Liver (tissue), 9 donors: ENCODE measurements around the gene BPHL. TPM values are rescaled to one million over a fixed set of nuclear protein-coding genes. Genes with fewer than 3 reads are reported as not detected.
A peak's percentile ranks its signal among the peaks of the same experiment; 100 is the strongest.
"Not testable (repeated sequence)": the region's sequence is repeated elsewhere in the genome, so short reads cannot be mapped to it uniquely, and the experiment has no call there.

ENCODE experiments used
- DNase-seq: peaks from one replicate; pipeline ENCODE4 v3.0.0-alpha.2; 2017; ENCODE audit warnings: low spot score
- H3K27ac ChIP-seq, 2 donors: one replicate each; pipeline ENCODE4 v1.7.0; 2013; ENCODE audit warnings: inconsistent platforms in 2 of 2, low read length in 2 of 2, control low read depth in 1 of 2, low read depth in 1 of 2, mild to moderate bottlenecking in 1 of 2
- H3K27me3 ChIP-seq, 4 donors: one replicate each; pipeline versions ENCODE4 v1.6.1 to v1.7.0; 2013; ENCODE audit warnings: low read length in 3 of 4, inconsistent platforms in 1 of 4, mild to moderate bottlenecking in 1 of 4, moderate library complexity in 1 of 4; ENCODE audit not compliant: control insufficient read depth in 4 of 4, insufficient read depth in 4 of 4
- H3K36me3 ChIP-seq, 4 donors: one replicate each; pipeline versions ENCODE4 v1.6.1 to v1.7.0; 2013; ENCODE audit warnings: low read length in 3 of 4, mild to moderate bottlenecking in 3 of 4, low read depth in 1 of 4, moderate library complexity in 1 of 4; ENCODE audit not compliant: control insufficient read depth in 4 of 4, insufficient read depth in 3 of 4
- H3K4me1 ChIP-seq, 4 donors: one replicate each; pipeline versions ENCODE4 v1.6.1 to v1.7.0; 2013; ENCODE audit warnings: low read length in 3 of 4, mild to moderate bottlenecking in 3 of 4, moderate library complexity in 1 of 4; ENCODE audit not compliant: control insufficient read depth in 4 of 4, insufficient read depth in 4 of 4
- H3K4me3 ChIP-seq, 3 donors: one replicate each; pipeline versions ENCODE4 v1.6.1 to v1.7.0; 2013; ENCODE audit warnings: low read length in 3 of 3, control low read depth in 1 of 3, low read depth in 1 of 3, mild to moderate bottlenecking in 1 of 3
- H3K9ac ChIP-seq, 2 donors: one replicate each; pipeline ENCODE4 v1.7.0; 2013; ENCODE audit warnings: low read length in 2 of 2, mild to moderate bottlenecking in 2 of 2, moderate library complexity in 2 of 2, control low read depth in 1 of 2, low read depth in 1 of 2
- H3K9me3 ChIP-seq, 4 donors: one replicate each; pipeline versions ENCODE4 v1.6.1 to v1.7.0; 2013; ENCODE audit warnings: low read length in 3 of 4; ENCODE audit not compliant: control insufficient read depth in 4 of 4
- ATF3 ChIP-seq: IDR thresholded peaks from 2 replicates; pipeline ENCODE4 v1.6.1; 2016; ENCODE audit warnings: antibody characterized with exemption
- CTCF ChIP-seq: fragments of 150-350 bp; IDR thresholded peaks from 2 replicates; pipeline ENCODE4 v1.5.1; 2017; ENCODE audit warnings: improper control_type of control experiment, low read depth, low read length; ENCODE audit not compliant: missing input control
- EGR1 ChIP-seq, 2 donors: IDR thresholded peaks; 2 replicates each; pipeline ENCODE4 v1.6.1; 2016 to 2018; ENCODE audit warnings: antibody characterized with exemption in 2 of 2, low read depth in 2 of 2
- FOXA1 ChIP-seq: IDR thresholded peaks from 2 replicates; pipeline ENCODE4 v1.6.1; 2016; ENCODE audit warnings: antibody characterized with exemption
- GABPA ChIP-seq, 2 donors: IDR thresholded peaks in 1 of 2; conservative IDR thresholded peaks in 1 of 2; 2 replicates each; pipeline ENCODE4 v1.6.1; 2016; ENCODE audit warnings: antibody characterized with exemption in 2 of 2, mild to moderate bottlenecking in 1 of 2, moderate library complexity in 1 of 2
- HNF4A ChIP-seq, 2 donors: conservative IDR thresholded peaks; 2 replicates each; pipeline ENCODE4 v1.6.1; 2016; ENCODE audit warnings: antibody characterized with exemption in 2 of 2, mild to moderate bottlenecking in 2 of 2
- HNF4G ChIP-seq: IDR thresholded peaks from 2 replicates; pipeline ENCODE4 v1.6.1; 2016; ENCODE audit warnings: antibody characterized with exemption
- JUND ChIP-seq, 2 donors: IDR thresholded peaks; 2 replicates each; pipeline ENCODE4 v1.6.1; 2016; ENCODE audit warnings: antibody characterized with exemption in 2 of 2
- MAX ChIP-seq: IDR thresholded peaks from 2 replicates; pipeline ENCODE4 v1.6.1; 2016; ENCODE audit warnings: antibody characterized with exemption
- RAD21 ChIP-seq, 2 donors: IDR thresholded peaks; 2 replicates each; pipeline ENCODE4 v1.6.1; 2016; ENCODE audit warnings: antibody characterized with exemption in 2 of 2, mild to moderate bottlenecking in 2 of 2
- REST ChIP-seq: IDR thresholded peaks from 2 replicates; pipeline ENCODE4 v1.6.1; 2016; ENCODE audit warnings: antibody characterized with exemption, mild to moderate bottlenecking
- RXRA ChIP-seq, 2 donors: IDR thresholded peaks; 2 replicates each; pipeline ENCODE4 v1.6.1; 2017 to 2018; ENCODE audit warnings: antibody characterized with exemption in 2 of 2, mild to moderate bottlenecking in 1 of 2
- YY1 ChIP-seq: IDR thresholded peaks from 2 replicates; pipeline ENCODE4 v1.6.1; 2016; ENCODE audit warnings: antibody characterized with exemption, mild to moderate bottlenecking
- WGBS: extraction: QIAGEN DNeasy Blood & Tissue Kit; methylation state at CpG from one replicate; pipeline ENCODE4 v1.1.7; 2013; 5-methylcytosine and 5-hydroxymethylcytosine counted together
- polyA plus RNA-seq, 2 donors: library from polyadenylated mRNA; stranded (reverse) in 1 of 2; unstranded in 1 of 2; fragments of 200-250 nt in 1 of 2; fragments of >200 nt in 1 of 2; fragmentation: Nextera tagmentation in 1 of 2; extraction: Ambion mirVana in 1 of 2; gene quantifications; one replicate each; pipeline versions ENCODE4 v1.2.1 to v1.2.3, GENCODE V29; 2013 to 2015
- total RNA-seq, 2 donors: library from RNA; depleted of rRNA; stranded (reverse); fragments of >200 nt; gene quantifications; one replicate each; pipeline ENCODE4 v1.2.3, GENCODE V29; 2014
- donor health status: healthy.
- donor health status: healthy.
- donor health status: healthy.
- donor health status: healthy.
- donor health status: healthy.

BPHL gene
- total and polyA plus RNA-seq, 4 donors = 16.0 to 90.8 (median 31.5) TPM

GRCh38 chr6:3137873-3138272 lies 19.4 kb downstream of the BPHL start:
- H3K4me3 ChIP-seq, DNase-seq, H3K27me3 ChIP-seq, H3K9ac ChIP-seq, H3K9me3 ChIP-seq: not testable (repeated sequence)
- H3K27ac ChIP-seq = peak overlapping the region; percentile 53 to 88
- peaks cover 15 to 65% (median 51%) of the 10 kb centered on the region in 4 donors for H3K4me1 ChIP-seq
- WGBS = 48% methylated on average over 6 of the region's 6 CpGs
- H3K36me3 ChIP-seq = peaks cover 0 to 10% (median 4%) of the 10 kb centered on the region in 4 donors

GRCh38 chr6:3138341-3138740 lies 19.8 kb downstream of the BPHL start:
- Histone ChIP-seq H3K4me3 (no peak overlapping the region), H3K4me1 (peaks cover 15 to 60% (median 48%) of the 10 kb centered on the region in 4 donors), H3K36me3 (peaks cover 3 to 13% (median 7%) of the 10 kb centered on the region in 4 donors), H3K27ac (peak overlapping the region; percentile 53 to 88), H3K9me3 (no peaks in the 10 kb centered on the region), H3K27me3 (no peaks in the 10 kb centered on the region), H3K9ac (no peak overlapping the region)
- no peak for DNase-seq
- TF ChIP-seq GABPA (IDR thresholded peaks at IDR 0.05 in 1 of 2, conservative IDR thresholded peaks at IDR 0.05 in 1 of 2) (no peak), CTCF (no peak), JUND (IDR thresholded peaks at IDR 0.05) (peak; percentile 69 to 86), REST (no peak), YY1 (peak; percentile 62), HNF4G (no peak), ATF3 (peak; percentile 53), RAD21 (IDR thresholded peaks at IDR 0.05) (no peak), HNF4A (conservative IDR thresholded peaks at IDR 0.05) (peak in 1 of 2 donors; percentile 37), MAX (peak; percentile 53), FOXA1 (no peak), RXRA (IDR thresholded peaks at IDR 0.05) (peak in 1 of 2 donors; percentile 33), EGR1 (IDR thresholded peaks at IDR 0.05; ENCODE audit: low read depth in 2 of 2) (peak in 1 of 2 donors; percentile 32)
- 28% methylated on average over 1 of the region's 1 CpG for WGBS
